SK-N-SH (cell line): ENCODE measurements around the gene GYG1. TPM values are rescaled to one million over a fixed set of nuclear protein-coding genes. Genes with fewer than 3 reads are reported as not detected.

Experiments
- CHD2 ChIP-seq: fragments of 150-350 bp; IDR thresholded peaks from 2 replicates; pipeline ENCODE4 v1.6.1; 2018; ENCODE audit warnings: low read length; ENCODE audit not compliant: partially characterized antibody
- ELF1 ChIP-seq: IDR thresholded peaks from 2 replicates; pipeline ENCODE4 v1.4.0; 2012
- EZH2phosphoT487 ChIP-seq: fragments of 200-600 bp; sonication (generic); IDR thresholded peaks from 2 replicates; pipeline ENCODE4 v1.6.1; 2017; ENCODE audit warnings: low read depth, mixed run types, mild to moderate bottlenecking, antibody characterized with exemption, moderate library complexity, borderline replicate concordance
- FOSL2 ChIP-seq: IDR thresholded peaks from 2 replicates; pipeline ENCODE4 v1.4.0; 2012; ENCODE audit warnings: low read depth, mild to moderate bottlenecking, moderate library complexity, borderline replicate concordance
- GABPA ChIP-seq: IDR thresholded peaks from 2 replicates; pipeline ENCODE4 v1.4.0; 2012; ENCODE audit warnings: low read depth, mild to moderate bottlenecking
- MEF2A ChIP-seq: IDR thresholded peaks from 2 replicates; pipeline ENCODE4 v1.4.0; 2012; ENCODE audit warnings: low read depth, borderline replicate concordance
- NFIC ChIP-seq: IDR thresholded peaks from 2 replicates; pipeline ENCODE4 v1.4.0; 2012; ENCODE audit warnings: borderline replicate concordance
- RCOR1 ChIP-seq: fragments of 150-350 bp; IDR thresholded peaks from 2 replicates; pipeline ENCODE4 v1.6.1; 2017; ENCODE audit warnings: antibody characterized with exemption, low read length
- RFX5 ChIP-seq: IDR thresholded peaks from 2 replicates; pipeline ENCODE4 v1.6.1; 2012; ENCODE audit warnings: mild to moderate bottlenecking, improper control_type of control experiment, low read length
- RXRA ChIP-seq: IDR thresholded peaks from 2 replicates; pipeline ENCODE4 v1.4.0; 2012; ENCODE audit warnings: low read depth, mild to moderate bottlenecking, borderline replicate concordance
- SIN3A ChIP-seq: IDR thresholded peaks from 2 replicates; pipeline ENCODE4 v1.6.1; 2012; ENCODE audit warnings: low read depth, mild to moderate bottlenecking, low read length, moderate library complexity, borderline replicate concordance
- TAF1 ChIP-seq: IDR thresholded peaks from 2 replicates; pipeline ENCODE4 v1.6.1; 2012; ENCODE audit warnings: low read depth, mild to moderate bottlenecking, low read length, moderate library complexity, borderline replicate concordance
- YY1 ChIP-seq: IDR thresholded peaks from 2 replicates; pipeline ENCODE4 v1.4.0; 2012; ENCODE audit warnings: low read depth, mild to moderate bottlenecking
- polyA plus RNA-seq, 3 experiments: library from polyadenylated mRNA; depleted of rRNA; stranded (reverse); fragments of >200 nt; gene quantifications; 2 replicates each; pipeline ENCODE4 v1.2.3, GENCODE V29; 2012
- TF ChIP-seq, protein P1 (sequence below): IDR thresholded peaks from 2 replicates; pipeline ENCODE4 v1.6.1; 2012; ENCODE audit warnings: mild to moderate bottlenecking, low read depth, low read length, moderate library complexity
- TF ChIP-seq, protein P2 (sequence below): IDR thresholded peaks from 2 replicates; pipeline ENCODE4 v1.4.0; 2012; ENCODE audit warnings: low read depth, borderline replicate concordance
- TF ChIP-seq, protein P3 (sequence below): fragments of 150-350 bp; IDR thresholded peaks from 2 replicates; pipeline ENCODE4 v1.6.1; 2016; ENCODE audit warnings: mild to moderate bottlenecking, low read depth, low read length
- TF ChIP-seq, protein P4 (sequence below): IDR thresholded peaks from 2 replicates; pipeline ENCODE4 v1.4.0; 2012; ENCODE audit warnings: low read depth
- TF ChIP-seq, protein P5 (sequence below): fragments of 200-600 bp; sonication (generic); IDR thresholded peaks from 2 replicates; pipeline ENCODE4 v1.6.1; 2017; ENCODE audit warnings: antibody characterized with exemption, mild to moderate bottlenecking, moderate library complexity

The GYG1 gene
- polyA plus RNA-seq, 1 of the 3 experiments (the other 2 are of a cell fraction), result 16.8 TPM

DNA sequence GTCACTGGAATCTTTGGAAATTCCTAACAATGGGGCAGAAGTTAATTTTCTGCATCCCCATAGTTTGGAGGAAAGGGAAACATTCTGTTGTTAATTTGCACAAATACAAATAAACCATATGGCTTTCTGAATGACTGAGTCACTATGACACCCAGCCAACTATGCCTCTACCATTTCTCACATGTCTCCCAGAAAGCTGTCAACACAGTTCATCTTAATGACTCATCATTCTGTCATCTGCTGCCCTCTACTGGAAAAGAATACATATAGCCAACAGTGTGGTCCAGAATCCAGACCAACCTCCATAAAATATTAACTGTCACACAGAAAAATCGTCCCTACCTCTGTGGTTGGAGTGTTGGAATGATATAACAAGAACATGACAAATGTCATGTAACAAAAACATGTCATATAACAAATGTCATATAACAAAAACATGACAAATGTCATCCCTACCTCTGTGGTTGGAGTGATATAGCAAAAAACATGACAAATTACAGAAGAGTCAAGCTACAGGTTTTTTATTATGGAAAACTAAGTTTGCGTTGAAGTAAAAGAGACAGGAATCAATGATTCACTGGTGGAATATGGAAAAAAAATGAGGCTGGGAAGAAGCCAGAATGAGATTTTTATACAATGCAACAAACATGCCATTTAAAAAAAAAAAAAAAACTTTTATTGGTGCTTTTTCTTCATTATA is 47.7 kb upstream of the GYG1 start (continued):
- TF ChIP-seq, protein P1, sequence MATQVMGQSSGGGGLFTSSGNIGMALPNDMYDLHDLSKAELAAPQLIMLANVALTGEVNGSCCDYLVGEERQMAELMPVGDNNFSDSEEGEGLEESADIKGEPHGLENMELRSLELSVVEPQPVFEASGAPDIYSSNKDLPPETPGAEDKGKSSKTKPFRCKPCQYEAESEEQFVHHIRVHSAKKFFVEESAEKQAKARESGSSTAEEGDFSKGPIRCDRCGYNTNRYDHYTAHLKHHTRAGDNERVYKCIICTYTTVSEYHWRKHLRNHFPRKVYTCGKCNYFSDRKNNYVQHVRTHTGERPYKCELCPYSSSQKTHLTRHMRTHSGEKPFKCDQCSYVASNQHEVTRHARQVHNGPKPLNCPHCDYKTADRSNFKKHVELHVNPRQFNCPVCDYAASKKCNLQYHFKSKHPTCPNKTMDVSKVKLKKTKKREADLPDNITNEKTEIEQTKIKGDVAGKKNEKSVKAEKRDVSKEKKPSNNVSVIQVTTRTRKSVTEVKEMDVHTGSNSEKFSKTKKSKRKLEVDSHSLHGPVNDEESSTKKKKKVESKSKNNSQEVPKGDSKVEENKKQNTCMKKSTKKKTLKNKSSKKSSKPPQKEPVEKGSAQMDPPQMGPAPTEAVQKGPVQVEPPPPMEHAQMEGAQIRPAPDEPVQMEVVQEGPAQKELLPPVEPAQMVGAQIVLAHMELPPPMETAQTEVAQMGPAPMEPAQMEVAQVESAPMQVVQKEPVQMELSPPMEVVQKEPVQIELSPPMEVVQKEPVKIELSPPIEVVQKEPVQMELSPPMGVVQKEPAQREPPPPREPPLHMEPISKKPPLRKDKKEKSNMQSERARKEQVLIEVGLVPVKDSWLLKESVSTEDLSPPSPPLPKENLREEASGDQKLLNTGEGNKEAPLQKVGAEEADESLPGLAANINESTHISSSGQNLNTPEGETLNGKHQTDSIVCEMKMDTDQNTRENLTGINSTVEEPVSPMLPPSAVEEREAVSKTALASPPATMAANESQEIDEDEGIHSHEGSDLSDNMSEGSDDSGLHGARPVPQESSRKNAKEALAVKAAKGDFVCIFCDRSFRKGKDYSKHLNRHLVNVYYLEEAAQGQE, result no peak
- TF ChIP-seq TAF1 (no peak), ELF1 (no peak), CHD2 (no peak), YY1 (no peak), RCOR1 (no peak), NFIC (peak; percentile 72; the same call in 1 of the 2 replicates), EZH2phosphoT487 (no peak), GABPA (no peak), SIN3A (no peak; the same call in 1 of the 2 replicates), MEF2A (no peak), RFX5 (0 out of 2 replicates have a peak, but pooled peaks have one; percentile 27), FOSL2 (peak; percentile 88; the same call in 1 of the 2 replicates), RXRA (no peak)
- TF ChIP-seq, protein P2, sequence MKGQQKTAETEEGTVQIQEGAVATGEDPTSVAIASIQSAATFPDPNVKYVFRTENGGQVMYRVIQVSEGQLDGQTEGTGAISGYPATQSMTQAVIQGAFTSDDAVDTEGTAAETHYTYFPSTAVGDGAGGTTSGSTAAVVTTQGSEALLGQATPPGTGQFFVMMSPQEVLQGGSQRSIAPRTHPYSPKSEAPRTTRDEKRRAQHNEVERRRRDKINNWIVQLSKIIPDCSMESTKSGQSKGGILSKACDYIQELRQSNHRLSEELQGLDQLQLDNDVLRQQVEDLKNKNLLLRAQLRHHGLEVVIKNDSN, result no peak
- TF ChIP-seq, protein P3, sequence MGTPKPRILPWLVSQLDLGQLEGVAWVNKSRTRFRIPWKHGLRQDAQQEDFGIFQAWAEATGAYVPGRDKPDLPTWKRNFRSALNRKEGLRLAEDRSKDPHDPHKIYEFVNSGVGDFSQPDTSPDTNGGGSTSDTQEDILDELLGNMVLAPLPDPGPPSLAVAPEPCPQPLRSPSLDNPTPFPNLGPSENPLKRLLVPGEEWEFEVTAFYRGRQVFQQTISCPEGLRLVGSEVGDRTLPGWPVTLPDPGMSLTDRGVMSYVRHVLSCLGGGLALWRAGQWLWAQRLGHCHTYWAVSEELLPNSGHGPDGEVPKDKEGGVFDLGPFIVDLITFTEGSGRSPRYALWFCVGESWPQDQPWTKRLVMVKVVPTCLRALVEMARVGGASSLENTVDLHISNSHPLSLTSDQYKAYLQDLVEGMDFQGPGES, result no peak
- TF ChIP-seq, protein P4, sequence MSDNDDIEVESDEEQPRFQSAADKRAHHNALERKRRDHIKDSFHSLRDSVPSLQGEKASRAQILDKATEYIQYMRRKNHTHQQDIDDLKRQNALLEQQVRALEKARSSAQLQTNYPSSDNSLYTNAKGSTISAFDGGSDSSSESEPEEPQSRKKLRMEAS, result peak; percentile 51; the same call in 1 of the 2 replicates
- TF ChIP-seq, protein P5, sequence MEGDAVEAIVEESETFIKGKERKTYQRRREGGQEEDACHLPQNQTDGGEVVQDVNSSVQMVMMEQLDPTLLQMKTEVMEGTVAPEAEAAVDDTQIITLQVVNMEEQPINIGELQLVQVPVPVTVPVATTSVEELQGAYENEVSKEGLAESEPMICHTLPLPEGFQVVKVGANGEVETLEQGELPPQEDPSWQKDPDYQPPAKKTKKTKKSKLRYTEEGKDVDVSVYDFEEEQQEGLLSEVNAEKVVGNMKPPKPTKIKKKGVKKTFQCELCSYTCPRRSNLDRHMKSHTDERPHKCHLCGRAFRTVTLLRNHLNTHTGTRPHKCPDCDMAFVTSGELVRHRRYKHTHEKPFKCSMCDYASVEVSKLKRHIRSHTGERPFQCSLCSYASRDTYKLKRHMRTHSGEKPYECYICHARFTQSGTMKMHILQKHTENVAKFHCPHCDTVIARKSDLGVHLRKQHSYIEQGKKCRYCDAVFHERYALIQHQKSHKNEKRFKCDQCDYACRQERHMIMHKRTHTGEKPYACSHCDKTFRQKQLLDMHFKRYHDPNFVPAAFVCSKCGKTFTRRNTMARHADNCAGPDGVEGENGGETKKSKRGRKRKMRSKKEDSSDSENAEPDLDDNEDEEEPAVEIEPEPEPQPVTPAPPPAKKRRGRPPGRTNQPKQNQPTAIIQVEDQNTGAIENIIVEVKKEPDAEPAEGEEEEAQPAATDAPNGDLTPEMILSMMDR, result peak; percentile 81
